Thyroid gland (tissue), 4 donors: ENCODE measurements around the gene SOWAHC. TPM values are rescaled to one million over a fixed set of nuclear protein-coding genes. Genes with fewer than 3 reads are reported as not detected.

ENCODE experiments used
- DNase-seq, 2 donors: peaks; one replicate each; pipeline ENCODE4 v3.0.0-alpha.2; 2019
- H3K27ac ChIP-seq, 3 donors: fragments of 200-600 bp; sonication (generic); 1 replicate in 2 of 3; 2 replicates in 1 of 3; pipeline ENCODE4 v1.5.1; 2016 to 2019; ENCODE audit warnings: mild to moderate bottlenecking in 1 of 3, moderate library complexity in 1 of 3
- H3K27me3 ChIP-seq: fragments of 200-600 bp; sonication (generic); one replicate; pipeline ENCODE4 v1.5.1; 2019
- H3K36me3 ChIP-seq, 2 donors: fragments of 200-600 bp; sonication (generic); one replicate each; pipeline ENCODE4 v1.5.1; 2016 to 2019
- H3K4me1 ChIP-seq, 2 donors: fragments of 200-600 bp; sonication (generic); one replicate each; pipeline ENCODE4 v1.5.1; 2017 to 2019
- H3K4me3 ChIP-seq, 3 donors: fragments of 200-600 bp; sonication (generic); replicated peaks in 1 of 3; 1 replicate in 2 of 3; 2 replicates in 1 of 3; pipeline ENCODE4 v1.5.1; 2016; ENCODE audit warnings: mild to moderate bottlenecking in 1 of 3
- H3K9me3 ChIP-seq: fragments of 200-600 bp; sonication (generic); one replicate; pipeline ENCODE4 v1.5.1; 2017
- CTCF ChIP-seq, 6 experiments: fragments of 200-600 bp in 3 of 6; fragments of 450-650 bp in 3 of 6; sonication (generic) in 3 of 6; IDR thresholded peaks; one replicate each; pipeline ENCODE4 v1.5.1; 2016 to 2019; ENCODE audit warnings: antibody characterized with exemption in 6 of 6, mild to moderate bottlenecking in 2 of 6, inconsistent platforms in 1 of 6, moderate library complexity in 1 of 6
- POLR2A ChIP-seq, 2 donors: fragments of 450-650 bp; IDR thresholded peaks; one replicate each; pipeline ENCODE4 v1.6.1; 2017; ENCODE audit warnings: antibody characterized with exemption in 2 of 2, mild to moderate bottlenecking in 2 of 2, moderate library complexity in 1 of 2
- WGBS, 2 donors: methylation state at CpG; one replicate each; pipeline ENCODE4 v1.1.5; 2017; 5-methylcytosine and 5-hydroxymethylcytosine counted together
- intact Hi-C: fragments of 100-400 bp; cut with DNase I; formaldehyde crosslinking; loops from one replicate; pipeline ENCODE4 v1.15.1; 2023
- total RNA-seq, 4 donors: library from RNA; depleted of rRNA; stranded (reverse); fragments of >200 nt; gene quantifications; one replicate each; pipeline ENCODE4 v1.2.3, GENCODE V29; 2016

SOWAHC gene
- total RNA-seq, 4 donors from 2014 or later = 13.4 to 18.7 (median 17.0) TPM

DNA sequence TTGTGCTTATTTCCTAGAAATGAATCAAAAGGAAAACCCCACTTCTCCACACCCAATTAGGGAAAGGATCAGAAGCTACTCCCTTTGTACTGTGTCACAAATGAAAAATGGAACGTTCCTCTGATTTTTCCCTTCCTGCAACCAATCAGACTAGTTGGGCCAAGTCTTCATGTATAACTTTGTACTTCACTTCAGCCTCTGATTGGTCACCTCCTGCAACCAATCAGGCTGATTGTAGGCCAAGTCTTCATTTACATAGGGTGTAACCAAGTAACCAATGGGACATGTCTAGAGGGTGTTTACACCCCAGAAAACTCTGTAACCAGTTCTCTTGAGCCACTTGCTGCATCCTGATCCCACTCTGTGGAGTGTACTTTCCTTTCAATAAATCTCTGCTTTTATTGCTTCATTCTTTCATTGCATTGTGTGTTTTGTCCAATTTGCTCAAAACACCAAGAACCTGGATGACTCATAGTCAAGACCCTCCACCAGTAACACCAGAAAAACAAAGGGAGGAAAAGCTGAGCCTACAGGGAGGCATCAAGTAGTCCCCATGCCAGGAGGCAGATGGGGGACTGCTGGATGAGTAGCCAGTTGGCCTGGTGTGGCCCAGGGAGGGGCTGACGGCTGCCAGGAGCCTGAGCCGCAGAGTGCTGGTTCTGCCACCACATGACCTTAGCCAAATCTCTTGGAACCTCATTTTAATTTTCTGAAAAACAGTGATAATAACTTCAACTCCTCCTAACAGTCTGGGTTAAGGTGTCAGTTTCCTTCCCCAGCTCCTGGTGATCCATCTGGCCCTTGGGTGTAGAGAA, 46.1 kb downstream of the SOWAHC start:
- Histone ChIP-seq H3K4me3 (no peak overlapping the region), H3K36me3 (no peaks in the 10 kb centered on the region), H3K27ac (no peak overlapping the region), H3K9me3 (no peaks in the 10 kb centered on the region), H3K27me3 (no peaks in the 10 kb centered on the region), H3K4me1 (peaks cover 3 to 7% of the 10 kb centered on the region in 2 donors)
- no peak for TF ChIP-seq POLR2A (IDR thresholded peaks at IDR 0.05)
- TF ChIP-seq CTCF (IDR thresholded peaks at IDR 0.05) = no peak
- intact Hi-C loops = no loop called here
- DNase-seq = no peak
- WGBS, 2 donors = 84 to 90% methylated on average over 3 of the region's 3 CpGs

DNA sequence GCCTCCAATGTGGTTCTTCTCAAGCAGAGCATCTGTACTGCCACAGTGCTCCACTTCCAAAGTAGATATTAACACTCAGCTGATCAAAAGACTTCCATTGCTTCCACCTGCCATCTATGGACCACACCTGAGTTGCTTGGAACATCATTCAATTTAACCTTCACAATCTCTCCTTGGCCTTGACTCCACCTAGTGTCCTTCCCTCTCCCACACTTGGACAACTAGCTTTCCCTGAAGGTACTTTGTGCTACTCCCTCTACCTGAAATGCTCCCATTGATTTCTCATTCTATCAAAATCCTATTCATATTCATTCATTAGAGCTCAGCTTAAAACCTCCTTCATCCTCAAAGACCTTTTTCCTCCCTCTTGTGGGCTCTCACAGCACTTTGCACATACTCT, 48.7 kb downstream of the SOWAHC start:
- peaks cover 3 to 4% of the 10 kb centered on the region in 2 donors for H3K4me1 ChIP-seq
- H3K27me3 ChIP-seq = no peaks in the 10 kb centered on the region
- TF ChIP-seq POLR2A (IDR thresholded peaks at IDR 0.05) (no peak), CTCF (IDR thresholded peaks at IDR 0.05) (no peak)
- intact Hi-C loops = no loop called here
- DNase-seq = no peak
- H3K4me3 ChIP-seq = no peak overlapping the region
- H3K9me3 ChIP-seq = no peaks in the 10 kb centered on the region
- H3K36me3 ChIP-seq = no peaks in the 10 kb centered on the region
- no peak overlapping the region for H3K27ac ChIP-seq

- Histone ChIP-seq H3K27ac (no peak overlapping the region), H3K36me3 (no peaks in the 10 kb centered on the region), H3K27me3 (no peaks in the 10 kb centered on the region), H3K4me1 (peaks cover 3 to 4% of the 10 kb centered on the region in 2 donors), H3K9me3 (no peaks in the 10 kb centered on the region), H3K4me3 (no peak overlapping the region)
- TF ChIP-seq POLR2A (IDR thresholded peaks at IDR 0.05) (no peak), CTCF (IDR thresholded peaks at IDR 0.05) (no peak)
- 49 to 59% methylated on average over 4 of the region's 4 CpGs for WGBS, 2 donors
- peak; percentile 46 to 58 for DNase-seq
- intact Hi-C loops = no loop called here
Observed at GRCh38 chr2:109663721-109664120, 49.6 kb downstream of the SOWAHC start.

GRCh38 chr2:109666466-109666865, 52.3 kb downstream of the SOWAHC start:
- no peak for TF ChIP-seq POLR2A (IDR thresholded peaks at IDR 0.05)
- no peak for TF ChIP-seq CTCF (IDR thresholded peaks at IDR 0.05)
- Histone ChIP-seq H3K9me3 (no peaks in the 10 kb centered on the region), H3K27me3 (no peaks in the 10 kb centered on the region), H3K27ac (no peak overlapping the region), H3K4me1 (no peaks in the 10 kb centered on the region), H3K4me3 (no peak overlapping the region), H3K36me3 (no peaks in the 10 kb centered on the region)
- DNase-seq = no peak
- 73 to 92% methylated on average over 1 of the region's 1 CpG for WGBS, 2 donors
- intact Hi-C loops = no loop called here

Other genes starting within 250 kb of the SOWAHC start
- 10 to 100 TPM; 61.7 to 99.3 (median 70.4) TPM for gene SEPTIN10, start 398 bp upstream of the SOWAHC start, total RNA-seq
- 100 to 1,000 TPM in 1 of 4 donors, 10 to 100 TPM in 3; 42.8 to 209 (median 68.8) TPM for gene RGPD5, start 179.9 kb downstream of the SOWAHC start, total RNA-seq